Astrocyte of the spinal cord (primary cell): ENCODE measurements around the gene ALDH5A1.
"Not testable (repeated sequence)": the region's sequence is repeated elsewhere in the genome, so short reads cannot be mapped to it uniquely, and the experiment has no call there.

Experiments
- DNase-seq: peaks from one replicate; pipeline ENCODE4 v3.0.0; 2011; ENCODE audit warnings: low read depth, low spot score
- H3K4me3 ChIP-seq: 2 replicates; pipeline ENCODE4 v1.5.1; 2011; ENCODE audit warnings: low read depth, mild to moderate bottlenecking, low read length, moderate library complexity
- CTCF ChIP-seq: IDR thresholded peaks from 2 replicates; pipeline ENCODE4 v1.5.1; 2012; ENCODE audit warnings: low read depth, mild to moderate bottlenecking, low read length, inconsistent platforms
- in situ Hi-C: cut with HindIII; loops from 2 replicates; pipeline ENCODE4 v1.10.0; 2017; ENCODE audit warnings: low sequenced_read_pairs

ALDH5A1 gene

GRCh38 chr6:24504287-24504648 lies 9.5 kb downstream of the ALDH5A1 start:
- no peak overlapping the region for H3K4me3 ChIP-seq
- in situ Hi-C loops: no loop called here
- TF ChIP-seq CTCF: no peak
- DNase-seq: no peak

- no peak for TF ChIP-seq CTCF
- in situ Hi-C loops: no loop called here
- no peak for DNase-seq
- no peak overlapping the region for H3K4me3 ChIP-seq
These were observed 10.1 kb downstream of the ALDH5A1 start for GRCh38 chr6:24504649-24505586.

GRCh38 chr6:24506814-24507520 lies 12.2 kb downstream of the ALDH5A1 start:
- no peak overlapping the region for H3K4me3 ChIP-seq
- TF ChIP-seq CTCF: no peak
- DNase-seq: no peak
- in situ Hi-C loops: no loop called here

- in situ Hi-C loops, H3K4me3 ChIP-seq, DNase-seq: not testable (repeated sequence)
These were observed 17.2 kb downstream of the ALDH5A1 start for GRCh38 chr6:24511976-24512375.

- H3K4me3 ChIP-seq: no peak overlapping the region
- in situ Hi-C loops: no loop called here
- DNase-seq: no peak
- no peak for TF ChIP-seq CTCF
These were observed 18.8 kb downstream of the ALDH5A1 start for GRCh38 chr6:24513602-24514001.

- no peak for TF ChIP-seq CTCF
- in situ Hi-C loops: no loop called here
- DNase-seq: no peak
- no peak overlapping the region for H3K4me3 ChIP-seq
These were observed 23.1 kb downstream of the ALDH5A1 start for GRCh38 chr6:24517659-24518543.
